Measurements from ENCODE around the gene HDAC7. TPM values are rescaled to one million over a fixed set of nuclear protein-coding genes. Genes with fewer than 3 reads are reported as not detected.

Gene HDAC7
- polyA plus RNA-seq, 2 donors, result 20.9 to 35.6 TPM

- H3K36me3 ChIP-seq (ENCODE audit: control insufficient read depth in 2 of 2, insufficient read depth in 2 of 2, low read length in 1 of 2), result peaks cover 0 to 9% of the 10 kb centered on the region in 2 donors
- H3K9me3 ChIP-seq (ENCODE audit: control insufficient read depth in 2 of 2, insufficient read depth in 1 of 2, low read depth in 1 of 2, low read length in 1 of 2), result no peaks in the 10 kb centered on the region
- 53 to 93% methylated on average over 1 of the region's 1 CpG for WGBS, 2 donors
- H3K27me3 ChIP-seq (ENCODE audit: control insufficient read depth in 1 of 2, insufficient read depth in 2 of 2, low read length in 2 of 2), result no peaks in the 10 kb centered on the region
- H3K4me1 ChIP-seq (ENCODE audit: control insufficient read depth in 2 of 2, insufficient read depth in 2 of 2, low read length in 1 of 2), result peaks cover 10 to 32% of the 10 kb centered on the region in 2 donors
- H3K4me3 ChIP-seq (ENCODE audit: low read depth in 1 of 2, low read length in 2 of 2), result no peak overlapping the region
- H3K27ac ChIP-seq (ENCODE audit: low read depth in 2 of 2, low read length in 1 of 2), result peak overlapping the region; percentile 50 to 62
Measured at GRCh38 chr12:47777151-47777550, 42.6 kb downstream of the HDAC7 start.

- Histone ChIP-seq H3K27me3 (ENCODE audit: control insufficient read depth in 1 of 2, insufficient read depth in 2 of 2, low read length in 2 of 2) (no peaks in the 10 kb centered on the region), H3K36me3 (ENCODE audit: control insufficient read depth in 2 of 2, insufficient read depth in 2 of 2, low read length in 1 of 2) (peaks cover 0 to 7% of the 10 kb centered on the region in 2 donors), H3K4me1 (ENCODE audit: control insufficient read depth in 2 of 2, insufficient read depth in 2 of 2, low read length in 1 of 2) (peaks cover 10 to 30% of the 10 kb centered on the region in 2 donors), H3K4me3 (ENCODE audit: low read depth in 1 of 2, low read length in 2 of 2) (no peak overlapping the region), H3K9me3 (ENCODE audit: control insufficient read depth in 2 of 2, insufficient read depth in 1 of 2, low read depth in 1 of 2, low read length in 1 of 2) (no peaks in the 10 kb centered on the region), H3K27ac (ENCODE audit: low read depth in 2 of 2, low read length in 1 of 2) (peak overlapping the region; percentile 7 to 74)
- WGBS, 2 donors, result 70 to 71% methylated on average over 5 of the region's 5 CpGs
Measured at GRCh38 chr12:47776471-47777143, 43.1 kb downstream of the HDAC7 start.

GRCh38 chr12:47775100-47775911 is 44.4 kb downstream of the HDAC7 start:
- H3K36me3 ChIP-seq (ENCODE audit: control insufficient read depth in 2 of 2, insufficient read depth in 2 of 2, low read length in 1 of 2), result peaks cover 0 to 4% of the 10 kb centered on the region in 2 donors
- peaks cover 10 to 26% of the 10 kb centered on the region in 2 donors for H3K4me1 ChIP-seq (ENCODE audit: control insufficient read depth in 2 of 2, insufficient read depth in 2 of 2, low read length in 1 of 2)
- H3K9me3 ChIP-seq (ENCODE audit: control insufficient read depth in 2 of 2, insufficient read depth in 1 of 2, low read depth in 1 of 2, low read length in 1 of 2), result no peaks in the 10 kb centered on the region
- no peaks in the 10 kb centered on the region for H3K27me3 ChIP-seq (ENCODE audit: control insufficient read depth in 1 of 2, insufficient read depth in 2 of 2, low read length in 2 of 2)
- 63 to 65% methylated on average over 10 of the region's 10 CpGs for WGBS, 2 donors
- H3K27ac ChIP-seq (ENCODE audit: low read depth in 2 of 2, low read length in 1 of 2), result peak overlapping the region in 1 of 2 donors; percentile 65
- H3K4me3 ChIP-seq (ENCODE audit: low read depth in 1 of 2, low read length in 2 of 2), result no peak overlapping the region

GRCh38 chr12:47774663-47775062 is 45.0 kb downstream of the HDAC7 start:
- Histone ChIP-seq H3K27ac (ENCODE audit: low read depth in 2 of 2, low read length in 1 of 2) (peak overlapping the region in 1 of 2 donors; percentile 65), H3K27me3 (ENCODE audit: control insufficient read depth in 1 of 2, insufficient read depth in 2 of 2, low read length in 2 of 2) (no peaks in the 10 kb centered on the region), H3K36me3 (ENCODE audit: control insufficient read depth in 2 of 2, insufficient read depth in 2 of 2, low read length in 1 of 2) (no peaks in the 10 kb centered on the region), H3K9me3 (ENCODE audit: control insufficient read depth in 2 of 2, insufficient read depth in 1 of 2, low read depth in 1 of 2, low read length in 1 of 2) (no peaks in the 10 kb centered on the region), H3K4me3 (ENCODE audit: low read depth in 1 of 2, low read length in 2 of 2) (no peak overlapping the region), H3K4me1 (ENCODE audit: control insufficient read depth in 2 of 2, insufficient read depth in 2 of 2, low read length in 1 of 2) (peaks cover 10 to 23% of the 10 kb centered on the region in 2 donors)
- WGBS, 2 donors, result 94 to 96% methylated on average over 7 of the region's 7 CpGs

- 51 to 53% methylated on average over 14 of the region's 14 CpGs for WGBS, 2 donors
- Histone ChIP-seq H3K27me3 (ENCODE audit: control insufficient read depth in 1 of 2, insufficient read depth in 2 of 2, low read length in 2 of 2) (no peaks in the 10 kb centered on the region), H3K36me3 (ENCODE audit: control insufficient read depth in 2 of 2, insufficient read depth in 2 of 2, low read length in 1 of 2) (no peaks in the 10 kb centered on the region), H3K27ac (ENCODE audit: low read depth in 2 of 2, low read length in 1 of 2) (peak overlapping the region in 1 of 2 donors; percentile 66), H3K4me3 (ENCODE audit: low read depth in 1 of 2, low read length in 2 of 2) (peak overlapping the region; percentile 70 to 82), H3K9me3 (ENCODE audit: control insufficient read depth in 2 of 2, insufficient read depth in 1 of 2, low read depth in 1 of 2, low read length in 1 of 2) (no peaks in the 10 kb centered on the region), H3K4me1 (ENCODE audit: control insufficient read depth in 2 of 2, insufficient read depth in 2 of 2, low read length in 1 of 2) (peaks cover 10 to 23% of the 10 kb centered on the region in 2 donors)
Measured at GRCh38 chr12:47773858-47774580, 45.7 kb downstream of the HDAC7 start.

- H3K4me1 ChIP-seq (ENCODE audit: control insufficient read depth in 2 of 2, insufficient read depth in 2 of 2, low read length in 1 of 2), result peaks cover 9 to 23% of the 10 kb centered on the region in 2 donors
- no peaks in the 10 kb centered on the region for H3K9me3 ChIP-seq (ENCODE audit: control insufficient read depth in 2 of 2, insufficient read depth in 1 of 2, low read depth in 1 of 2, low read length in 1 of 2)
- peak within 1 kb of the TSS; percentile 82 to 84 for H3K27ac ChIP-seq (ENCODE audit: low read depth in 2 of 2, low read length in 1 of 2)
- no peaks in the 10 kb centered on the region for H3K27me3 ChIP-seq (ENCODE audit: control insufficient read depth in 1 of 2, insufficient read depth in 2 of 2, low read length in 2 of 2)
- no peaks in the 10 kb centered on the region for H3K36me3 ChIP-seq (ENCODE audit: control insufficient read depth in 2 of 2, insufficient read depth in 2 of 2, low read length in 1 of 2)
- 0 to 1% methylated on average over 90 to 106 of the region's 106 CpGs for WGBS, 2 donors
- H3K4me3 ChIP-seq (ENCODE audit: low read depth in 1 of 2, low read length in 2 of 2), result peak within 1 kb of the TSS; percentile 70 to 82
Measured at GRCh38 chr12:47773062-47773857, 46.4 kb downstream of the HDAC7 start, which contains the start of gene SLC48A1. Gene SLC48A1 (plus strand): TSS chr12:47773238. CDS start chr12:47773305, 67 bp downstream.

- no peaks in the 10 kb centered on the region for H3K9me3 ChIP-seq (ENCODE audit: control insufficient read depth in 2 of 2, insufficient read depth in 1 of 2, low read depth in 1 of 2, low read length in 1 of 2)
- H3K4me3 ChIP-seq (ENCODE audit: low read depth in 1 of 2, low read length in 2 of 2), result peak overlapping the region in 1 of 2 donors; percentile 70
- peaks cover 9 to 23% of the 10 kb centered on the region in 2 donors for H3K4me1 ChIP-seq (ENCODE audit: control insufficient read depth in 2 of 2, insufficient read depth in 2 of 2, low read length in 1 of 2)
- no peaks in the 10 kb centered on the region for H3K27me3 ChIP-seq (ENCODE audit: control insufficient read depth in 1 of 2, insufficient read depth in 2 of 2, low read length in 2 of 2)
- H3K36me3 ChIP-seq (ENCODE audit: control insufficient read depth in 2 of 2, insufficient read depth in 2 of 2, low read length in 1 of 2), result no peaks in the 10 kb centered on the region
- WGBS, 2 donors, result 11 to 13% methylated on average over 17 of the region's 17 CpGs
- H3K27ac ChIP-seq (ENCODE audit: low read depth in 2 of 2, low read length in 1 of 2), result peak overlapping the region in 1 of 2 donors; percentile 82
Measured at GRCh38 chr12:47772738-47773061, 47.0 kb downstream of the HDAC7 start.

- Histone ChIP-seq H3K27ac (ENCODE audit: low read depth in 2 of 2, low read length in 1 of 2) (no peak overlapping the region), H3K4me1 (ENCODE audit: control insufficient read depth in 2 of 2, insufficient read depth in 2 of 2, low read length in 1 of 2) (peaks cover 8 to 21% of the 10 kb centered on the region in 2 donors), H3K9me3 (ENCODE audit: control insufficient read depth in 2 of 2, insufficient read depth in 1 of 2, low read depth in 1 of 2, low read length in 1 of 2) (no peaks in the 10 kb centered on the region), H3K36me3 (ENCODE audit: control insufficient read depth in 2 of 2, insufficient read depth in 2 of 2, low read length in 1 of 2) (no peaks in the 10 kb centered on the region), H3K4me3 (ENCODE audit: low read depth in 1 of 2, low read length in 2 of 2) (no peak overlapping the region), H3K27me3 (ENCODE audit: control insufficient read depth in 1 of 2, insufficient read depth in 2 of 2, low read length in 2 of 2) (no peaks in the 10 kb centered on the region)
- WGBS, 2 donors, result 76 to 81% methylated on average over 13 of the region's 13 CpGs
Measured at GRCh38 chr12:47772094-47772660, 47.5 kb downstream of the HDAC7 start.
